Bone marrow (tissue), 2 donors: ENCODE data around the gene INO80E.

ENCODE experiments used
- DNase-seq, 2 donors: peaks; one replicate each; lab custom pipeline; 2025; lab: John Stamatoyannopoulos, UW

The INO80E gene

DNA sequence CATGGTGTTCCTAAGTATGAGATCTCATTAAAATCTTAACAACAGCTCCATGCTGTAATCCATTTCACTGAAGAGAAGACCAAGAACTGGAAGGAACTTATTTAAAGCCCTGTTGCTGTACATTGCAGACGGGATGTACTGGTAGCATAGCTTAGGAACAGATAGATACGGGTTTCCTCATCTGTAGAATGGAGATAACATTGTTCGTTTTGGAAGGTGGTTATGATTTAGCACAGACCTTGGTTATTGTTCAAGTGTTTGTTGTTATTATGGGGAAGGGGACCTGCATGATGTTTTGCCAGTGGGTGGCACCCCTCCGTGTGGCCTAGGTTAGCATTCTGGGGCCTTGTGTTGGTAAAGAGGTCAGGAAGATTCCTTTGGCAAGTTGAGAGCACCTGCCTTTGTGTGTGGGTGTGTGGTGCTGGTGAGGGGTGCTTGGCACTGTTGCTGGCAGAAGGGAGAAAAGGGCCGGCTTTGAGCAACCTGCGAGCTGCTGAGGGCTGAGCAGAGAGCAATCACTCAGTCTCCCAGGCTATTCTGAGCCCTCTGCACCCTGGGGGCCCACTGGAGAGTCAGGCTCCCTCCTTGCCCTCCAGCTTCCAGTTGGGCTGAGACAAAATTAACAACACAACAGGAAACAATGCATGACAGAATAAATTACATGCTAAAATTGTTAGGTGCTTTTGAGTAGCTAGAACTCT is 20.1 kb upstream of the INO80E start:
- DNase-seq, result no peak

GRCh38 chr16:29977063-29977825 is 18.8 kb upstream of the INO80E start:
- DNase-seq, result no peak

GRCh38 chr16:29978081-29978480 is 18.0 kb upstream of the INO80E start:
- no peak for DNase-seq

GRCh38 chr16:29978564-29979270 is 17.3 kb upstream of the INO80E start:
- DNase-seq, result no peak

GRCh38 chr16:29982560-29983419 is 13.3 kb upstream of the INO80E start:
- DNase-seq, result no peak

DNA sequence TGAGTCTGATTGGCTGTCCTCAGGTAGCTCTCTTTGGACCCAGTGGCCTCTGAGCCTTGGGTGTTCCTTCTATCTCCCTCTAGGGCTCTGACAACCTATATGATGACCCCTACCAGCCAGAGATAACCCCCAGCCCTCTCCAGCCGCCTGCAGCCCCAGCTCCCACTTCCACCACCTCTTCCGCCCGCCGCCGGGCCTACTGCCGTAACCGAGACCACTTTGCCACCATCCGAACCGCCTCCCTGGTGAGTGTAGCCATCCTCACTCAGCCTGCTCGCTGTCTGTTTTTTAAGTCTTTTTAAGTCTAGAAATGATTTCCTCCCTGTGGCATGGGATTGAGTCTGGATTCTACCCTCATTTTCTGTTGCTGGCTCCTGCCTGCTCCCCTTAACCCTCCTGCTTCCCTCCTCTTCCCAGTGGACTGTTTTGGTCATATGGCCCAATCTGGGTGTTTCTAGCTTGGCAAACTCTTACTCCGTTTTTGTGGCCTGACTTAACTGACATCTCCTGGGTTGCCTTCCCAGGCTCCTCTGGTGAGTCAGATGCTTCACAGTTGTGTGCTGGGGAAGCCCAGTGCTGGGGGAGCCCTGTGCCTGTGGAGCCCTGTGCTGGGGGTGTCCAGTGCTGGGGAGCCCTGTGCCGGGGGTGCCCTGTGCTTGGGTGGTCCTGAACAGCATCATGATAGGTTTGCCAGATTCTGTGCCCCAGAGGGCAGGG is 12.5 kb upstream of the INO80E start:
- no peak for DNase-seq

GRCh38 chr16:29984137-29984763 is 11.8 kb upstream of the INO80E start:
- DNase-seq, result no peak

GRCh38 chr16:29984764-29985147 is 11.3 kb upstream of the INO80E start:
- no peak for DNase-seq

GRCh38 chr16:29985271-29985811 is 10.7 kb upstream of the INO80E start:
- DNase-seq, result no peak

DNA sequence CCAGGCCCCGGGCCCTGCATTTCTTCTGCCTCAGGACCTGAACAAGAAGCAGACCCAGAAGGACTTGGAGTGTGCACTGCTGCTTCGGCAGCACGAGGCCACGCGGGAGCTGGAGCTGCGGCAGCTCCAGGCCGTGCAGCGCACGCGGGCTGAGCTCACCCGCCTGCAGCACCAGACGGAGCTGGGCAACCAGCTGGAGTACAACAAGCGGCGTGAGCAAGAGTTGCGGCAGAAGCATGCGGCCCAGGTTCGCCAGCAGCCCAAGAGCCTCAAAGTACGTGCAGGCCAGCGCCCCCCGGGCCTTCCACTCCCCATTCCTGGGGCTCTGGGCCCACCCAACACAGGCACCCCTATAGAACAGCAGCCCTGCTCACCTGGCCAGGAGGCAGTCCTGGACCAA is 9.8 kb upstream of the INO80E start:
- DNase-seq, result no peak

GRCh38 chr16:29986931-29987330 is 9.1 kb upstream of the INO80E start:
- no peak for DNase-seq

DNA sequence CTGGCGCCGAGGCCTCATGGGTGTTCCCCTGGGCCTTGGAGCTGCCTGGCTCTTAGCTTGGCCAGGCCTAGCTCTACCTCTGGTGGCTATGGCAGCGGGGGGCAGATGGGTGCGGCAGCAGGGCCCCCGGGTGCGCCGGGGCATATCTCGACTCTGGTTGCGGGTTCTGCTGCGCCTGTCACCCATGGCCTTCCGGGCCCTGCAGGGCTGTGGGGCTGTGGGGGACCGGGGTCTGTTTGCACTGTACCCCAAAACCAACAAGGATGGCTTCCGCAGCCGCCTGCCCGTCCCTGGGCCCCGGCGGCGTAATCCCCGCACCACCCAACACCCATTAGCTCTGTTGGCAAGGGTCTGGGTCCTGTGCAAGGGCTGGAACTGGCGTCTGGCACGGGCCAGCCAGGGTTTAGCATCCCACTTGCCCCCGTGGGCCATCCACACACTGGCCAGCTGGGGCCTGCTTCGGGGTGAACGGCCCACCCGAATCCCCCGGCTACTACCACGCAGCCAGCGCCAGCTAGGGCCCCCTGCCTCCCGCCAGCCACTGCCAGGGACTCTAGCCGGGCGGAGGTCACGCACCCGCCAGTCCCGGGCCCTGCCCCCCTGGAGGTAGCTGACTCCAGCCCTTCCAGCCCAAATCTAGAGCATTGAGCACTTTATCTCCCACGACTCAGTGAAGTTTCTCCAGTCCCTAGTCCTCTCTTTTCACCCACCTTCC is 8.5 kb upstream of the INO80E start:
- no peak for DNase-seq

GRCh38 chr16:29988346-29989075 is 7.5 kb upstream of the INO80E start:
- DNase-seq, result no peak

GRCh38 chr16:29989111-29989858 is 6.8 kb upstream of the INO80E start:
- no peak for DNase-seq

GRCh38 chr16:29990034-29990433 is 6.0 kb upstream of the INO80E start:
- DNase-seq, result no peak

DNA sequence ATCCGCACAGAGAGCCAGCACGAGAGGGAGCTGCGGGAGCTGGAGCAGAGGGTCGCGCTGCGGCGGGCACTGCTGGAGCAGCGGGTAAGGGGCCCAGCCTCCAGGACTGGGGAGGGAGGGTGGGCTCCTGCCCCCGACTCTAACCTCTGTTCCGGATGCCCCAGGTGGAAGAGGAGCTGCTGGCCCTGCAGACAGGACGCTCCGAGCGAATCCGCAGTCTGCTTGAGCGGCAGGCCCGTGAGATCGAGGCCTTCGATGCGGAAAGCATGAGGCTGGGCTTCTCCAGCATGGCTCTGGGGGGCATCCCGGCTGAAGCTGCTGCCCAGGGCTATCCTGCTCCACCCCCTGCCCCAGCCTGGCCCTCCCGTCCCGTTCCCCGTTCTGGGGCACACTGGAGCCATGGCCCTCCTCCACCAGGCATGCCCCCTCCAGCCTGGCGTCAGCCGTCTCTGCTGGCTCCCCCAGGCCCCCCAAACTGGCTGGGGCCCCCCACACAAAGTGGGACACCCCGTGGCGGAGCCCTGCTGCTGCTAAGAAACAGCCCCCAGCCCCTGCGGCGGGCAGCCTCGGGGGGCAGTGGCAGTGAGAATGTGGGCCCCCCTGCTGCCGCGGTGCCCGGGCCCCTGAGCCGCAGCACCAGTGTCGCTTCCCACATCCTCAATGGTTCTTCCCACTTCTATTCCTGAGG is 5.0 kb upstream of the INO80E start:
- DNase-seq, result no peak

DNA sequence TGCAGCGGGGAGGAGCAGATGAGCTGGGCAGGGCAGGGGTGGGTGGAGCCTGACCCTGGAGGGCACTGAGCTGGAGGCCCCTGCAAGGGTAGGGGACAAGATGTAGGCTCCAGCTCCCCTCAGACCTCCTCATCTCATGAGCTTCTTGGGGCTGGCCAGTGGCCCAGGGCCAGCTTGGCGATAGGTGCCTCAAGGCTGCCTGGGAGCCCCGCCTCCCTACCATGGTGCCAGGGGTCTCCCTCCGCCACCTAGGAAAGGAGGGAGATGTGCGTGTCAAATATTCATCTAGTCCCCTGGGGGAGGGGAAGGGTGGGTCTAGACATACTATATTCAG is 4.5 kb upstream of the INO80E start:
- DNase-seq, result no peak

- DNase-seq, result no peak
Measured at GRCh38 chr16:29992344-29992967, 3.6 kb upstream of the INO80E start.
